GM20000 (cell line): ENCODE results near the gene PSMA7.

Experiments used
- DNase-seq: peaks from one replicate; pipeline ENCODE4 v3.0.0; 2012; ENCODE audit warnings: low spot score
- TF ChIP-seq, protein P1 (sequence below): IDR thresholded peaks from 2 replicates; pipeline ENCODE4 v1.5.1; 2012; ENCODE audit warnings: mild to moderate bottlenecking, control low read depth; ENCODE audit errors: extremely low read depth, missing control alignments

Gene PSMA7

DNA sequence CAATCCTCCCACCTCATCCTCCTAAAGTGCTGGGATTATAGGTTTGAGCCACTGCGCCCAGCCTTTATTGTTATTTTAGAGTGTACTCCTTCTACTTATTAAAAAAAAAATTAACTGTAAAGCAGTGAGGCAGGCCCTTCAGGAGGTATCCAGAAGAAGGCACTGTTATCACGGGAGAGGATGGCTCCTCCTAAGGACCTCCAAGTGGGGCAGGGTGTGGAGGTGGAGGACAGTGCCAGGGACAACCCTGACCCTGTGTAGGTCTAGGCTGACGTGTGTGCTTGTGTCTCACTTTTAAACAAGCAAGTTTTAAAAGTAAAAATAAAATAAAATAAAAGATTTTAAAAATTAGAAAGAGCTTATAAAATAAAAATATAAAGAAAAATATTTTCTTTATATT is 53.8 kb downstream of the PSMA7 start:
- TF ChIP-seq, protein P1, sequence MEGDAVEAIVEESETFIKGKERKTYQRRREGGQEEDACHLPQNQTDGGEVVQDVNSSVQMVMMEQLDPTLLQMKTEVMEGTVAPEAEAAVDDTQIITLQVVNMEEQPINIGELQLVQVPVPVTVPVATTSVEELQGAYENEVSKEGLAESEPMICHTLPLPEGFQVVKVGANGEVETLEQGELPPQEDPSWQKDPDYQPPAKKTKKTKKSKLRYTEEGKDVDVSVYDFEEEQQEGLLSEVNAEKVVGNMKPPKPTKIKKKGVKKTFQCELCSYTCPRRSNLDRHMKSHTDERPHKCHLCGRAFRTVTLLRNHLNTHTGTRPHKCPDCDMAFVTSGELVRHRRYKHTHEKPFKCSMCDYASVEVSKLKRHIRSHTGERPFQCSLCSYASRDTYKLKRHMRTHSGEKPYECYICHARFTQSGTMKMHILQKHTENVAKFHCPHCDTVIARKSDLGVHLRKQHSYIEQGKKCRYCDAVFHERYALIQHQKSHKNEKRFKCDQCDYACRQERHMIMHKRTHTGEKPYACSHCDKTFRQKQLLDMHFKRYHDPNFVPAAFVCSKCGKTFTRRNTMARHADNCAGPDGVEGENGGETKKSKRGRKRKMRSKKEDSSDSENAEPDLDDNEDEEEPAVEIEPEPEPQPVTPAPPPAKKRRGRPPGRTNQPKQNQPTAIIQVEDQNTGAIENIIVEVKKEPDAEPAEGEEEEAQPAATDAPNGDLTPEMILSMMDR = no peak
- no peak for DNase-seq

DNA sequence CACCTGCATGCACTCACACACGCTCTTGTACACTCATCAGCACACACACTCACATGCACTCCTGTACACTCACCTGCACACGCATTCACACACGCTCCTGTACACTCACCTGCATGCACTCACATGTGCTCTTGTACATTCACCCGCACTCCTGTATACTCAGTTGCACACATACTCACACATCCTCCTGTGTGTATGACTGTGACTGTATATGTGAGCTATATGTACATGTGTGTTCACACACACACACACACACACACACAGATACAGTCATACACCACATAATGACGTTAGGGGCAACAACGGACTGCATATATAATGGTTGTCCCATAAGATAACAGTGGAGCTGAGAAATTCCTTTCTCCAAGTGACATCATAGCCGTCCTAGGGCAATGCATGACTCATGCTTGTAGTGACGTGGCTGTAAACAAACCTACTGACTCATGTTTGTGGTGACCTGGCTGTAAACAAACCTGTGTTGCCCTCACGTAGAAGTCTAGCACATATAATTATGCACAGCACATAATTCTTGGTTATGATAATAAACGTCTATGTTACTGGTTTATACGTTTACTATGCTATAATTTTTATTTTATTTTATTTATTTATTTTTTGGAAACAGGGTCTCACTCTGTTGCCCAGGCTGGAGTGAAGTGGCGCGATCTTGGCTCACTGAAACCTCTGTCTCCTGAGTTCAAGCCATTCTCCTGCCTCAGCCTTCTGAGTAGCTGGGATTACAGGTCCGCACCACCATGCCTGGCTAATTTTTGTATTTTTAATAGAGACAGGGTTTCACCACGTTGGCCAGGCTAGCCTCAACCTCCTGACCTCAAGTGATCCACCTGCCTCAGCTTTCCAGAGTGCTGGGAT is 54.7 kb downstream of the PSMA7 start:
- TF ChIP-seq, protein P1 = no peak
- DNase-seq = no peak

DNA sequence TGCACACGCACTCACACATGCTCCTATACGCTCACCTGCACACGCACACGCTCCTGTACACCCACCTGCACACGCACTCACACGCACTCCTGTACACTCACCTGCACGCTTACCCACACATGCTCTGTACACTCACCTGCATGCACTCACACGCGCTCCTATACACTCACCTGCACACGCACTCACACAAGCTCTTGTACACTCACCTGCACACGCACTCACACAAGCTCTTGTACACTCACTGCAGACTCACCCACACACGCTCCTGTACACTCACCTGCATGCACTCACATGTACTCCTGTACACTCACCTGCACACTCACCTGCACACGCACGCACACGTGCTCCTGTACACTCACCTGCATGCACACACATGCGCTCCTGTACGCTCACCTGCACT is 55.6 kb downstream of the PSMA7 start:
- TF ChIP-seq, protein P1 = no peak

DNA sequence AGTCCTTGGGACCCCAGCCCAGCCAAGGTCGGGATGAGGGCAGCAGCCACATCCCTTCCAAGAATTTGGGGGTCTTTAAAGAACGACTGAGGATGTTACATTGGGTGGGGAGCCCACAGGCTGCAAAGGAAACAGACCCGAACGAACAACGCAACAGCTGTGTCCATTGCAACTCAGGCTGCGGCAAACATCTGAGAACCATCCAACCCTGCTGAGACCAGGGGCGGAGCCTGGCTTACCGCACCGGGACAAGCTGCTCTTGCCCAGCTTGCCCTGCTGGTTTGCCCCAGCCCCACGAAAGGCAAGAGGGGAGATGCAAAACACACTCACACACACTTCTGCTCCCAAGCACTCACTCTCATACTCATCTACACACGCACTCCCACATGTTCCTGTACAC is 56.0 kb downstream of the PSMA7 start:
- TF ChIP-seq, protein P1 = no peak
- DNase-seq = no peak

More for the DNA sequence above, 55.6 kb downstream of the PSMA7 start:
- DNase-seq = no peak
